GM21390 (cell line): ENCODE data around the gene TLR4.
A peak's percentile ranks its signal among the peaks of the same experiment; 100 is the strongest.

Source experiments
- ATAC-seq: cut with Tn5 transposase; IDR thresholded peaks from one replicate; pipeline ENCODE4 v1.9.1; 2021; ENCODE audit not compliant: unreplicated experiment

The TLR4 gene

GRCh38 chr9:117704024-117704575 is at the start of gene TLR4:
Gene TLR4 (plus strand): TSS chr9:117704403. CDS start chr9:117704473, 70 bp downstream.
- peak; percentile 99 for ATAC-seq

- ATAC-seq, result no peak
These were observed 48.2 kb upstream of the TLR4 start for GRCh38 chr9:117656002-117656401.

GRCh38 chr9:117662651-117663050 is 41.6 kb upstream of the TLR4 start:
- no peak for ATAC-seq

DNA sequence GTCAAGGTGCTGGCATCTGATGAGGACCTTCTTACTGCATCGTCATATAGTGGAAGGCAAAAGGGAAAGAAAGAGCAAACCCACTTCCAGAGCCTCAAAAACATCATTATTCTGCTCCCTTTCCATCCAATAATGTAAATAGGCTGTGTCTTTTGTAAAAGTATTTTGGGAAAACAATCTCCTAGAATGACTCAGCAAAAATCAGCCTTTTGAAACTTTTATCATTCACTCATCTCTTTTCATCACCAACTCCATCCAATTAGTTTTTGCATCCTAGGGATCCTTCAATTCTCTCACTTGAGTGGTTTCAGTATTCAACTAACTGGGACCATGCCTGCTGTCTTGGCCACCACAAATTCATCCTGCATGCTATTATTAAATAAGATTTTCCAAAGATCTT is 39.8 kb upstream of the TLR4 start:
- no peak for ATAC-seq

GRCh38 chr9:117665601-117666385 is 38.4 kb upstream of the TLR4 start:
- ATAC-seq, result no peak

- no peak for ATAC-seq
These were observed 32.7 kb upstream of the TLR4 start for GRCh38 chr9:117671468-117671867.

GRCh38 chr9:117672369-117672768 is 31.8 kb upstream of the TLR4 start:
- no peak for ATAC-seq

- no peak for ATAC-seq
These were observed 26.6 kb upstream of the TLR4 start for GRCh38 chr9:117677572-117677971.

DNA sequence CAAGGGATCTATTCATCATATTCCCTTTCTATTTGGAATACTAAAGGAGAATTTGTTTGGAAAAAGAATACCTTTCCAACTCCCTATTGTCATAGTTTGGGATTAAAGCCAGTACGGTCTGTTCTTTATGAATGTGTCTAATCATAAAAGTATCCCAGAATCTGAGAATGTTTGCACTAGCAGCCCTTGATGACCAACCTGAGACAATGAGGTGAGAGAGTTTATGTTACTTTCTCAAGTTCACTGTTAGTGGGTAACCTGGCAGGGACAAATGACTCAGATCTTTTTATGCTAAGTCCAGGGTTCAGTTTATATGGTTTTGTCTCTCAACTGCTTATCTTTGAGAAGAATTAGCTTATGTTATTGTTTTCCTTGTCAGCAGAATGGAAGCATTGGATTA is 25.3 kb upstream of the TLR4 start:
- no peak for ATAC-seq

- no peak for ATAC-seq
These were observed 24.8 kb upstream of the TLR4 start for GRCh38 chr9:117679416-117679815.

- no peak for ATAC-seq
These were observed 22.3 kb upstream of the TLR4 start for GRCh38 chr9:117681888-117682287.

GRCh38 chr9:117682955-117683710 is 21.1 kb upstream of the TLR4 start:
- ATAC-seq, result peak; percentile 82

GRCh38 chr9:117687532-117687931 is 16.7 kb upstream of the TLR4 start:
- ATAC-seq, result no peak

- no peak for ATAC-seq
These were observed 12.8 kb upstream of the TLR4 start for GRCh38 chr9:117691367-117691766.

DNA sequence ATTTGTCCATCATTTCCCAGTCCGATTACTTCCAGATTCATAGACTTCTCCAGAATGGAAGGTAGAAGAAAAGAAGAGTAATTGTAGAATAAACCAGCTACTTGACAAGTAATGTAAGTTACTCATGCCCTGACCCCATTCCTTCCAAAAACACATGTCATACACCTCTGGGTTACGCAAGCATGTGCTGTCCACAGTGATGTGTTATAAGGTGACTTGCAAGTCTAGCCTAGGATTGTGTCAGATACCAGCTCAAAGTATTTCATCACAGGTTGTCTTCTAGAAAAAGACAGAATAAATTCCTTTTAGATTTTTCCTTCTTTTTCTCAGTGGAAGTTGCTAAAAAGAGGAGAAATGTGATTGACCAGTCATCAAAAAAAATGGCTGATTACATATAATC is 8.0 kb upstream of the TLR4 start:
- no peak for ATAC-seq

- ATAC-seq, result no peak
These were observed 7.2 kb upstream of the TLR4 start for GRCh38 chr9:117697046-117697445.

DNA sequence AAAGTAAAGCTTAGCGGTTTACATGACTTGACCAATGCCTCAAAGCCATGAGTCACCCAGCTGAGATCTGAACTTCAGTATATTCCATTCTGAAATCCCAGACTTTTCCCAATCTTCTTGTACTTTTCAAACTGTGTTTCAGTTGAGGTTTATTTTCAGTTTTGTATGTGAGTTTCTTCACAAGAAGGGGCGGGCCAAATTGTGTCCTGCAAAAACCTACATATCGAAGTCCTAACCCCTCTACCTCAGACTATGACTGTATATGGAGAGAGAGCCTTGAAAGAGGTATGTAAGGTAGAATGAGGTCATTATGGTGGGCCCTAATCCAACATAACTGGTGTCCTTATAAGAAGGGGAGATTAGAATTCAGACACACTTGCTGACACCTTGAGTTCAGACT is 666 bp upstream of the TLR4 start:
- no peak for ATAC-seq

- ATAC-seq, result no peak
These were observed 394 bp downstream of the TLR4 start for GRCh38 chr9:117704597-117704996.

DNA sequence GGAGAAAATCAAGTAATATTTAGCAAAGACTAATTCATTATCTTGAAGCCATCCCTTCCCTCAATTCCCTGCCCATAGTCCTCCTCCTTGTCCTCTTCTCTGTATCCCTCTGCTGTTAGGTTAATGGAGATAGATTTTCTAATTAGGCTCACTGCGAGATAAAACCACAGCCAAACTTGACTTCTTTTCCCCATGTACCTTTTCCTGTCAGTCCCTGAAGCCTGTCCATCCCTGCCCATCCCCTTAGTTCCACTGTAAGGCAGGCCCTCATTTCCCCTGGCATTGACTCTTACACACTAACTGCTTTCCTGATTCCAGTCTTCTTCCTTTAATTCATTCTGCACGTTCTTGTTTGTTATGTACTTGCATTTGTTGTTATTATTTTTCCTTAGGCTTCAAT is 1.2 kb downstream of the TLR4 start:
- no peak for ATAC-seq

- no peak for ATAC-seq
These were observed 2.4 kb downstream of the TLR4 start for GRCh38 chr9:117706421-117707116.

DNA sequence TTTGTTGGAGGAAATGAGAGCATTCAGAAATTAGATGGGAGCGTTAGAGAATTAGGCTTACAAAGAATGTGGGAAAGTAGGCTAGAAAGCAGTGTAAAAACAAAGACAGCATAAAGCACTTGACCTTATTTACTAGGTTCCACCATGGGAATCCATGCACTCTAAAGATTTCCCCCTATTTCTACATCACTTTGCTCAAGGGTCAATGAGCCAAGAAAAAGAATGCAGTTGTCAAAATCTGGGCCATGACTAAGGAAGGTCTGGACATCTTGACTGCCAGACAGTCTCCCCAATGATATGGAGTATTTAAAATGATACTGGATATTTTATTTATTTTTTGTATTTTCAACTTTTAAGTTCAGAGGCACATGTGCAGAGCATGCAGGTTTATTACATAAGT is 3.4 kb downstream of the TLR4 start:
- ATAC-seq, result no peak

DNA sequence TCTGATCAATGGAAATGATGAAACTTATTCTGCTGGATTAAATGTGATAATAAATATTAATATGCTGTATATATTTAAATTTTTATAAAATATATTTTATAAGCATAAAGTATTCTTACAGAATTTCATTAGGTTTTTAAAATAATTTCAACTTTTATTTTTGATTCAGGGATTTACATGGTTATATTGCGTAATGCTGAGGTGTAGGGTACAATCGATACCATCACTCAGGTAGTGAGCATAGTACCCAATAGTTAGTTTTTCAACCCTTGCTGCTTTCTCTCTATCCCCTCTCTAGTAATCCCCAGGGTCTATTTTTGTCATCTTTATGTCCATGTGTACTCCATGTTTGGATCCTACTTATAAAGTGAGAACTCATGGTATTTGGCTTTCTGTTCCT is 5.7 kb downstream of the TLR4 start:
- ATAC-seq, result no peak
